Measurements from ENCODE around the gene PHKB.

Gene PHKB

DNA sequence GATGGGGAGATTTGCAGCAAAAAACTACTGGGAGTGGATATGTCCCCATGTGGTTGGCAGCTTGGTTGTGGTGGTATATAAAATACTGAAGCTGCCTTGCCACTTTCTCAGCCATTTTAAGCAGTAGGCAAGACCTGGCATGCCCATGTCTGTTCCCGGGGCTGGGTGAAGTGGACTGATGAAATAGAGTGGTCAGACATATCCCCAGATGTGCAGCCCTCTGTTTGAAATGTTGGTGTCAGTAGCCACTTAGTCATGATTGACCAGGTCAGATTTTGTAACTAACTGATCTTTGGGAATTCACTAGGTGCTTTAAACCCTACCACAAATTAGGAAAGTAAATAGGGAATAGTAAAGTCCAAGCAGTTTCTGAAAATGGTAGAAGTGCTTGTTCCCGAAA is 151.6 kb downstream of the PHKB start:
- ATAC-seq = no peak
- TF ChIP-seq TOX (CRISPR knock-in tag; IDR thresholded peaks at IDR 0.05; ENCODE audit: borderline replicate concordance) = no peak
- no peak for TF ChIP-seq ARNTL (CRISPR knock-in tag; IDR thresholded peaks at IDR 0.05; ENCODE audit: borderline replicate concordance, low read depth)
- TF ChIP-seq ZNF8 (CRISPR knock-in tag; IDR thresholded peaks at IDR 0.05) = no peak
- no peak for TF ChIP-seq ZNF70 (CRISPR knock-in tag; IDR thresholded peaks at IDR 0.05)
- TF ChIP-seq OSR1 (CRISPR knock-in tag; IDR thresholded peaks at IDR 0.05) = no peak
- TF ChIP-seq, protein P1, sequence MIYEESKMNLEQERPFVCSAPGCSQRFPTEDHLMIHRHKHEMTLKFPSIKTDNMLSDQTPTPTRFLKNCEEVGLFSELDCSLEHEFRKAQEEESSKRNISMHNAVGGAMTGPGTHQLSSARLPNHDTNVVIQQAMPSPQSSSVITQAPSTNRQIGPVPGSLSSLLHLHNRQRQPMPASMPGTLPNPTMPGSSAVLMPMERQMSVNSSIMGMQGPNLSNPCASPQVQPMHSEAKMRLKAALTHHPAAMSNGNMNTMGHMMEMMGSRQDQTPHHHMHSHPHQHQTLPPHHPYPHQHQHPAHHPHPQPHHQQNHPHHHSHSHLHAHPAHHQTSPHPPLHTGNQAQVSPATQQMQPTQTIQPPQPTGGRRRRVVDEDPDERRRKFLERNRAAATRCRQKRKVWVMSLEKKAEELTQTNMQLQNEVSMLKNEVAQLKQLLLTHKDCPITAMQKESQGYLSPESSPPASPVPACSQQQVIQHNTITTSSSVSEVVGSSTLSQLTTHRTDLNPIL (CRISPR knock-in tag; IDR thresholded peaks at IDR 0.05; ENCODE audit: low read depth) = no peak
- TF ChIP-seq ISL1 (CRISPR knock-in tag; IDR thresholded peaks at IDR 0.05) = no peak
- no peak for TF ChIP-seq CSDC2 (CRISPR knock-in tag; IDR thresholded peaks at IDR 0.05)
- TF ChIP-seq PATZ1 (CRISPR knock-in tag; IDR thresholded peaks at IDR 0.05; ENCODE audit: borderline replicate concordance) = no peak
- TF ChIP-seq ESRRG (CRISPR knock-in tag; IDR thresholded peaks at IDR 0.05) = no peak
- no peak for TF ChIP-seq GLIS3 (CRISPR knock-in tag; IDR thresholded peaks at IDR 0.05)
- TF ChIP-seq ZFP3 (CRISPR knock-in tag; IDR thresholded peaks at IDR 0.05) = no peak
- TF ChIP-seq TSHZ2 (CRISPR knock-in tag; IDR thresholded peaks at IDR 0.05) = no peak
- no peak for TF ChIP-seq CSRNP3 (CRISPR knock-in tag; IDR thresholded peaks at IDR 0.05)
- no peak for TF ChIP-seq ZNF565 (CRISPR knock-in tag; conservative IDR thresholded peaks at IDR 0.05; ENCODE audit: low read depth)

DNA sequence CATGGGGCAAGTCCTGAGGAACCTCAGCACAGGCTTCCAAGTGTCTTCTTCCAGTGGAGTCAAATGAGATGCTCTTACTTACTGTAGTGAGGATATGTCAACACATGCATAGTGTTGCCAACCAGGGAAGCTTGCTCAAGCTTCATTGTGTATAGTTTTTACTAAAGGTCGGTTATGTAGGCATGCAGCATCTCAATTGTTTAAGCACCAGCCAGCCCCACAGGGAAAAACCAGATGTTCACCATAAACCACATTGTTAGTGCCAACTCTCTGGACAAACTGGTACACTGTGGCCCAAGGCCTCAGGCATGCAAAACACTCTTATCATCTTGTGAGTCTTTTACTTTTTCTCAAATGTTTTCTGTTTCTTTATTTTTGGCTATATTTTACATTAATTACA is 152.1 kb downstream of the PHKB start:
- TF ChIP-seq ISL1 (CRISPR knock-in tag; IDR thresholded peaks at IDR 0.05) (no peak), BACH2 (CRISPR knock-in tag; IDR thresholded peaks at IDR 0.05; ENCODE audit: borderline replicate concordance) (no peak), POU6F1 (CRISPR knock-in tag; IDR thresholded peaks at IDR 0.05; ENCODE audit: borderline replicate concordance, low read depth) (no peak), PPARA (CRISPR knock-in tag; IDR thresholded peaks at IDR 0.05; ENCODE audit: borderline replicate concordance) (no peak), GLIS3 (CRISPR knock-in tag; IDR thresholded peaks at IDR 0.05) (no peak), ZNF8 (CRISPR knock-in tag; IDR thresholded peaks at IDR 0.05) (no peak), ZFP3 (CRISPR knock-in tag; IDR thresholded peaks at IDR 0.05) (no peak), ZFP30 (CRISPR knock-in tag; IDR thresholded peaks at IDR 0.05) (no peak), CSDC2 (CRISPR knock-in tag; IDR thresholded peaks at IDR 0.05) (no peak), SNAI2 (CRISPR knock-in tag; IDR thresholded peaks at IDR 0.05) (no peak), ZC3H10 (CRISPR knock-in tag; IDR thresholded peaks at IDR 0.05) (no peak), RARB (CRISPR knock-in tag; IDR thresholded peaks at IDR 0.05) (no peak), ESRRG (CRISPR knock-in tag; IDR thresholded peaks at IDR 0.05) (no peak), ARNTL (CRISPR knock-in tag; IDR thresholded peaks at IDR 0.05; ENCODE audit: borderline replicate concordance, low read depth) (no peak)
- TF ChIP-seq, protein P1 (CRISPR knock-in tag; IDR thresholded peaks at IDR 0.05; ENCODE audit: low read depth) = no peak
- no peak for ATAC-seq

Measured in SK-N-SH treated with all-trans-retinoic acid at 6 μM for 48 hours (cell line).